Thyroid gland (tissue), 4 donors: Measurements from ENCODE around the gene SERPINA12. TPM values are rescaled to one million over a fixed set of nuclear protein-coding genes. Genes with fewer than 3 reads are reported as not detected.

Experiments
- DNase-seq, 2 donors: peaks; one replicate each; pipeline ENCODE4 v3.0.0-alpha.2; 2019
- H3K27ac ChIP-seq, 3 donors: fragments of 200-600 bp; sonication (generic); 1 replicate in 2 of 3; 2 replicates in 1 of 3; pipeline ENCODE4 v1.5.1; 2016 to 2019; ENCODE audit warnings: mild to moderate bottlenecking in 1 of 3, moderate library complexity in 1 of 3
- H3K27me3 ChIP-seq: fragments of 200-600 bp; sonication (generic); one replicate; pipeline ENCODE4 v1.5.1; 2019
- H3K36me3 ChIP-seq, 2 donors: fragments of 200-600 bp; sonication (generic); one replicate each; pipeline ENCODE4 v1.5.1; 2016 to 2019
- H3K4me1 ChIP-seq, 2 donors: fragments of 200-600 bp; sonication (generic); one replicate each; pipeline ENCODE4 v1.5.1; 2017 to 2019
- H3K4me3 ChIP-seq, 3 donors: fragments of 200-600 bp; sonication (generic); replicated peaks in 1 of 3; 1 replicate in 2 of 3; 2 replicates in 1 of 3; pipeline ENCODE4 v1.5.1; 2016; ENCODE audit warnings: mild to moderate bottlenecking in 1 of 3
- H3K9me3 ChIP-seq: fragments of 200-600 bp; sonication (generic); one replicate; pipeline ENCODE4 v1.5.1; 2017
- CTCF ChIP-seq, 6 experiments: fragments of 200-600 bp in 3 of 6; fragments of 450-650 bp in 3 of 6; sonication (generic) in 3 of 6; IDR thresholded peaks; one replicate each; pipeline ENCODE4 v1.5.1; 2016 to 2019; ENCODE audit warnings: antibody characterized with exemption in 6 of 6, mild to moderate bottlenecking in 2 of 6, inconsistent platforms in 1 of 6, moderate library complexity in 1 of 6
- POLR2A ChIP-seq, 2 donors: fragments of 450-650 bp; IDR thresholded peaks; one replicate each; pipeline ENCODE4 v1.6.1; 2017; ENCODE audit warnings: antibody characterized with exemption in 2 of 2, mild to moderate bottlenecking in 2 of 2, moderate library complexity in 1 of 2
- WGBS, 2 donors: methylation state at CpG; one replicate each; pipeline ENCODE4 v1.1.5; 2017; 5-methylcytosine and 5-hydroxymethylcytosine counted together
- intact Hi-C: fragments of 100-400 bp; cut with DNase I; formaldehyde crosslinking; loops from one replicate; pipeline ENCODE4 v1.15.1; 2023
- total RNA-seq, 4 donors: library from RNA; depleted of rRNA; stranded (reverse); fragments of >200 nt; gene quantifications; one replicate each; pipeline ENCODE4 v1.2.3, GENCODE V29; 2016

Gene SERPINA12
- total RNA-seq, 4 donors from 2014 or later = not detected

GRCh38 chr14:94471045-94471444 is 38.2 kb downstream of the SERPINA12 start:
- 94 to 96% methylated on average over 2 of the region's 2 CpGs for WGBS, 2 donors
- H3K36me3 ChIP-seq = no peaks in the 10 kb centered on the region
- no peak overlapping the region for H3K4me3 ChIP-seq

GRCh38 chr14:94470311-94470710 is 39.0 kb downstream of the SERPINA12 start:
- no peak overlapping the region for H3K4me3 ChIP-seq
- no peaks in the 10 kb centered on the region for H3K36me3 ChIP-seq
- TF ChIP-seq POLR2A (IDR thresholded peaks at IDR 0.05) = no peak
- no peak for TF ChIP-seq CTCF (IDR thresholded peaks at IDR 0.05)
- H3K4me1 ChIP-seq = no peaks in the 10 kb centered on the region
- DNase-seq = no peak
- H3K27me3 ChIP-seq = no peaks in the 10 kb centered on the region
- no peak overlapping the region for H3K27ac ChIP-seq
- H3K9me3 ChIP-seq = no peaks in the 10 kb centered on the region
- intact Hi-C loops = no loop called here
- 78 to 82% methylated on average over 2 of the region's 2 CpGs for WGBS, 2 donors

More at GRCh38 chr14:94471045-94471444, 38.2 kb downstream of the SERPINA12 start:
- TF ChIP-seq CTCF (IDR thresholded peaks at IDR 0.05) (no peak), POLR2A (IDR thresholded peaks at IDR 0.05) (no peak)
- DNase-seq = no peak
- Histone ChIP-seq H3K9me3 (no peaks in the 10 kb centered on the region), H3K27me3 (no peaks in the 10 kb centered on the region), H3K4me1 (no peaks in the 10 kb centered on the region), H3K27ac (no peak overlapping the region)
- intact Hi-C loops = no loop called here

- no peak overlapping the region for H3K27ac ChIP-seq
- DNase-seq = no peak
- H3K36me3 ChIP-seq = no peaks in the 10 kb centered on the region
- H3K4me3 ChIP-seq = no peak overlapping the region
- H3K27me3 ChIP-seq = no peaks in the 10 kb centered on the region
- 80 to 88% methylated on average over 3 of the region's 3 CpGs for WGBS, 2 donors
- TF ChIP-seq CTCF (IDR thresholded peaks at IDR 0.05) = no peak
- TF ChIP-seq POLR2A (IDR thresholded peaks at IDR 0.05) = no peak
- H3K9me3 ChIP-seq = no peaks in the 10 kb centered on the region
- intact Hi-C loops = no loop called here
- H3K4me1 ChIP-seq = no peaks in the 10 kb centered on the region
Observed at GRCh38 chr14:94469261-94469660, 40.0 kb downstream of the SERPINA12 start.

GRCh38 chr14:94467728-94468520 is 41.3 kb downstream of the SERPINA12 start:
- intact Hi-C loops = no loop called here
- TF ChIP-seq POLR2A (IDR thresholded peaks at IDR 0.05) = no peak
- TF ChIP-seq CTCF (IDR thresholded peaks at IDR 0.05) = no peak
- WGBS, 2 donors = 85 to 91% methylated on average over 4 of the region's 4 CpGs
- Histone ChIP-seq H3K9me3 (no peaks in the 10 kb centered on the region), H3K4me3 (no peak overlapping the region), H3K27me3 (no peaks in the 10 kb centered on the region), H3K4me1 (no peaks in the 10 kb centered on the region), H3K36me3 (no peaks in the 10 kb centered on the region), H3K27ac (no peak overlapping the region)
- no peak for DNase-seq

- Histone ChIP-seq H3K9me3 (no peaks in the 10 kb centered on the region), H3K27me3 (no peaks in the 10 kb centered on the region), H3K36me3 (no peaks in the 10 kb centered on the region), H3K27ac (no peak overlapping the region), H3K4me1 (no peaks in the 10 kb centered on the region), H3K4me3 (no peak overlapping the region)
- intact Hi-C loops = no loop called here
- DNase-seq = no peak
- 66 to 81% methylated on average over 3 of the region's 3 CpGs for WGBS, 2 donors
- TF ChIP-seq CTCF (IDR thresholded peaks at IDR 0.05) (no peak), POLR2A (IDR thresholded peaks at IDR 0.05) (no peak)
Observed at GRCh38 chr14:94466706-94467370, 42.4 kb downstream of the SERPINA12 start.
